ENCODE results near the gene AREL1.

AREL1 gene

DNA sequence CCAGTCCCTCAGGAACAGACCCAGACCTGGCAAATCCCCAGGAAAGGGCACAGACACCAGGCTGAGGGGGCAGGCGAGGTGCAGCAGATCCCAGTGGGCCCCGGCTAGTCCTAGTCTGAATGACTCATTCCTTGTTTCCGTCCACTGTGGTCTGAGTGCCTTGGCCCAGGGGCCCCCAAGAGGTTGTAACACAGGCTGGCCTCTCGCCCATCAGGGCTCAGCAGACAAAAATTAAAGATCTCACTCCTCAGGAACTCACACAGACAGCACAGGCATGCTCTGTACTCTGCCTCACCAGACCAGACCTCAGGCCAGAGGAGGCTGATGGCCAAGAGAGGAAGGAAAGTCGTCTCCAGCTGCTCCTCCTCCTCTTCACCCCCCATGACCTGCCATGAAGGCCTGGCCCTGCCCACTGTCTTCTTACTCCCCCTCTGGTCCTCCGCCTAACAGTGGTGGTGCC is 93.2 kb downstream of the AREL1 start:
- no peak overlapping the region for H3K4me3 ChIP-seq (ENCODE audit: low read length)
- peak; percentile 99 for DNase-seq (ENCODE audit: low read depth)
- TF ChIP-seq CTCF (conservative IDR thresholded peaks at IDR 0.05; ENCODE audit: low read length) = no peak

DNA sequence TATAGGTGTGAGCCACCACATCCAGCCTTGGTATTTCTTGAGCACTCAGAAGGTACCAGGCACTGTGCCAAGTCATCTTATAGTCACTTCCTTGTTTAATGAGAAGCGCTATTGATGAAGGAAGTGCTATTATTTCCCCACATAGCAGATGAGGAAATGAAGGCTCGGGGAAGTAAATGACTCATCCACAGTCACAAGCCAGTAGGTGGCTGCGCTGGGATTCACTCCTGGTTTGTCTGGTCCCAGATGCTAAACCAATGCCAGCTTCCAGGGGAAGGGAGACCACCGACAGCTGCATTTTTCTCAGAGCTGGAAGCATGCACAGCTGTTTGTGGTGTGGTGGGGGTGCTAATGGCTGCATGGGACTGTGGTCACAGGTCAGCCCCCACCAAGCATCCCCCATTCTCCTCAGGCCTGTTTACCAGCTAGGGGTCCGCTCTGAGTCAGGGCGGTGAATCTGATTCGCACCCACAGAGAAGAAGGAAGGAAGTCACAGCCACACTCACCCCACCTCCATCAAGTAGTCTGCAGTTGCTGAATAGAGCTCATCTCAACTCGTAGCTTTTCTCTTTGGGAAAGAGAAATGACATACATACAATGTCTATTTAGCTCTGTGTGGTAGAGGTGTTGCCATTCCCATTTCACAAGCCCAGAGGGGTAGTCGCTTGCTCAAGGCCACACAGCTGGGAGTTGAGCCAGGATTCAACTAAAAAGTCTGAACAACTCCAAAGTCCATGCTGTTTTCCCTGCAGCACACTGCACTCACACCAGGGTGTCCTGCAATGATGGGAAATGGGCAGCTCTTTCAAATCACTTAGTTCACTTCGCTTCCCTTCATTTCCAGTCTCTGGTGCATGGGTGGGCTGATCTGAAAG is 94.6 kb downstream of the AREL1 start:
- TF ChIP-seq CTCF (conservative IDR thresholded peaks at IDR 0.05; ENCODE audit: low read length) = peak; percentile 30
- peak; percentile 84 for DNase-seq (ENCODE audit: low read depth)
- H3K4me3 ChIP-seq (ENCODE audit: low read length) = no peak overlapping the region

DNA sequence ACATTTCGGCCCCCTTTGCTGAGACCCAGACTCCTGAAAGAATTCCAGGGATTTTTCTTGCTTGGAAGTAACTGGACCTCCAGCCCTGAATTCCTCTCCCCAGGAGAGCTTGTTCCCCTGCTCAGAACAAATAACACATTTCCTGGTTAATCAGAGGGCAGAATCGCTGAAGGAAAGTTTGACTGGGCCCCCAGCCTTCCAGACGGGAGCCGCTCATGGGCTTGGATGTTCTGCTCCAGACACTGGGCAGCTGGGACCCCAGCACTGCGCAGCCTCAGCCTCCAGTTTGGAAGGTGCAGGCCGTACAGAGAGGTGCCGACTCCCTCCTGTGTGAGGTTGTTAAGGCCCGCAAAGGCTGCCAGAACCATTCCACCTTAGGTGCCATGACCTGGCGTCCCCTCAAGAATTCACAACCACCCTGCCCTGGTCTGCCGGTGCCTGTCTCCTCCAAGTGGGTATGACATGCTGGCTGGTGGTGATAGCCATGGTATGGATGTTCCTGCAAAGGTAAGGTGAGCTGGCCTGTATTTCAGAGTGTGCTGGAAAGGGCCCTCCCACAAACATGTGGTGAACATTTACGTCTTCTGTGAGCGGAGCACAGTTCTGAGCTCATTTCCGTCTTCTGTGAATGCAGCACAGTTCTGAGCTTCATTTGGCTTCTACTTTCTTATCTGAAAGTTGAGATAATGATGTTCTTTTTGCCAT is 95.7 kb downstream of the AREL1 start:
- TF ChIP-seq CTCF (conservative IDR thresholded peaks at IDR 0.05; ENCODE audit: low read length) = no peak
- H3K4me3 ChIP-seq (ENCODE audit: low read length) = no peak overlapping the region
- no peak for DNase-seq (ENCODE audit: low read depth)

DNA sequence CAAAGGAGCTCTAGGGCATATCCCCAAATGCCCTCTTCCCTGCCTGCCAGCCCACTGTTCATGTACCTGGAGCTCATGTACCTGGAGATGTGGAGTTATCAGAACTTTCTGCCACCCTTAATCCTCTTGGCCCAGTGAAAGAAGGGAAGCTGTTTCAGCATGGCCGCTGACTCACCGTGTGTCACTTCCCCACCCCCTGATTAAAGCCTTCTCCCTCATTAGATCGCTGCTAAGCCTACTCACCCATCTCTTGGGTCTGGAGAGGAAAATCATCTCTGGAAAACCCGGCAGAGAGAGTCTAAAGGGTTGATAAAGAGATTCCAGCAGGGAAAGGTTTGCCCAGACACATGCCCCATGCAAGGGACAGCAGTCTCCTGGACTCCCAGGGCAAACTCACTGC is 96.4 kb downstream of the AREL1 start:
- TF ChIP-seq CTCF (conservative IDR thresholded peaks at IDR 0.05; ENCODE audit: low read length) = no peak
- no peak overlapping the region for H3K4me3 ChIP-seq (ENCODE audit: low read length)
- peak; percentile 76 for DNase-seq (ENCODE audit: low read depth)

GRCh38 chr14:74615735-74616134 is 97.1 kb downstream of the AREL1 start:
- no peak for TF ChIP-seq CTCF (conservative IDR thresholded peaks at IDR 0.05; ENCODE audit: low read length)
- no peak overlapping the region for H3K4me3 ChIP-seq (ENCODE audit: low read length)
- DNase-seq (ENCODE audit: low read depth) = no peak

GRCh38 chr14:74614508-74615495 is 98.1 kb downstream of the AREL1 start:
- peak; percentile 57 for DNase-seq (ENCODE audit: low read depth)
- TF ChIP-seq CTCF (conservative IDR thresholded peaks at IDR 0.05; ENCODE audit: low read length) = no peak
- no peak overlapping the region for H3K4me3 ChIP-seq (ENCODE audit: low read length)
